Measurements from ENCODE around the gene RASGEF1C. TPM values are rescaled to one million over a fixed set of nuclear protein-coding genes. Genes with fewer than 3 reads are reported as not detected.

RASGEF1C gene
- total RNA-seq, 2 experiments from 2014 or later = not detected

GRCh38 chr5:180105827-180106312 lies 103.1 kb downstream of the RASGEF1C start:
- ChIA-PET CTCF (no interaction called here), POLR2A (no interaction called here)
- Mint-ChIP-seq H3K27ac (no peak overlapping the region), H3K4me1 (no peaks in the 10 kb centered on the region), H3K27me3 (peaks cover 7% of the 10 kb centered on the region), H3K4me3 (no peak overlapping the region), H3K9me3 (peaks cover 14% of the 10 kb centered on the region), H3K36me3 (ENCODE audit: low read depth) (peaks cover 3% of the 10 kb centered on the region)
- no peak for DNase-seq

DNA sequence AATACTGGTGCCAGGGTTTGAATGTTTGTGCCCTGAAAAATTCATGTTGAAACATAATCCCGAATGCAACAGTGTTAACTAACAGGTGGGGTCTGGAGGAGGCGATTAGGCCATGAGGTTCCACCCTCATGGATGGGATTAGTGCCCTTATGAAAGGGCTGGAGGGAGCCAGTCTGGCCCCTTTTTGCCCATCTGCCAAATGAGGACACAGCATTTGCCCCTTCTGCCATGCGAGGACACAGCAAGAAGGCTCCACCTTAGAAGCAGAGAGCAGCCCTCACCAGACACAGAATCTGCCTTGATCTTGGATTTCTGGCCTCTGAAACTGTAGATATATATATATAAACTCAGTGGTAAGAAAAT lies 104.9 kb downstream of the RASGEF1C start:
- no peak for DNase-seq
- peaks cover 7% of the 10 kb centered on the region for H3K27me3 Mint-ChIP-seq
- H3K4me1 Mint-ChIP-seq = no peaks in the 10 kb centered on the region
- H3K4me3 Mint-ChIP-seq = no peak overlapping the region
- H3K27ac Mint-ChIP-seq = no peak overlapping the region
- H3K36me3 Mint-ChIP-seq (ENCODE audit: low read depth) = peaks cover 3% of the 10 kb centered on the region
- peaks cover 14% of the 10 kb centered on the region for H3K9me3 Mint-ChIP-seq
- ChIA-PET POLR2A (no interaction called here), CTCF (no interaction called here)

GRCh38 chr5:180103487-180104167 lies 105.4 kb downstream of the RASGEF1C start:
- Mint-ChIP-seq H3K27me3 (peaks cover 7% of the 10 kb centered on the region), H3K4me3 (no peak overlapping the region), H3K9me3 (peaks cover 14% of the 10 kb centered on the region), H3K36me3 (ENCODE audit: low read depth) (peaks cover 3% of the 10 kb centered on the region), H3K27ac (no peak overlapping the region), H3K4me1 (no peaks in the 10 kb centered on the region)
- no peak for DNase-seq
- ChIA-PET CTCF (no interaction called here), POLR2A (no interaction called here)

DNA sequence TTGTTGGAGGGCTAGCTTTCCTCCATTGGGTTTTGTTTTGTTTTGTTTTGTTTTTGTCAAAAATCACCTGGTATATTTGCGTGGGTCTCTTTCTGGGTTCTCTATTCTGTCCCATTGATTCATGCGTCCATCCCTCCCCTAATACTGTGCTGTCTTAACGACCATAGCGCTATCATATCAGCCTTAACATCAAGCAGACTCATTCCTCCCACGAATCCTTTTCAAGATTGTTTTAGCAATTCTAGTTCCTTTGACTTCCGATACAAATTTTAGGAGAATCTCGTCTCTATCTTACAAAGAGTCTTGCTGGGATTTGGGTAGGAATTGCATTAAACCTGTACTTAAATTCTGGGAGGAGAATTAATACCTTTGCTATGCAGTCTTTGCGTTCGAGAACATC lies 106.4 kb downstream of the RASGEF1C start:
- Mint-ChIP-seq H3K9me3 (peaks cover 11% of the 10 kb centered on the region), H3K27me3 (peaks cover 7% of the 10 kb centered on the region), H3K36me3 (ENCODE audit: low read depth) (peaks cover 3% of the 10 kb centered on the region), H3K4me1 (no peaks in the 10 kb centered on the region), H3K4me3 (no peak overlapping the region), H3K27ac (no peak overlapping the region)
- ChIA-PET CTCF (interaction anchor here (1.5 kb wide), 1 partner anchor 11 kb away, joined by 3 read pairs; no protein-coding TSS in a partner anchor), POLR2A (no interaction called here)
- no peak for DNase-seq

- Mint-ChIP-seq H3K36me3 (ENCODE audit: low read depth) (peaks cover 2% of the 10 kb centered on the region), H3K4me1 (no peaks in the 10 kb centered on the region), H3K4me3 (no peak overlapping the region), H3K27ac (no peak overlapping the region), H3K9me3 (peaks cover 5% of the 10 kb centered on the region), H3K27me3 (peaks cover 5% of the 10 kb centered on the region)
- ChIA-PET CTCF (interaction anchor here (1.5 kb wide), 1 partner anchor 10 kb away, joined by 3 read pairs; no protein-coding TSS in a partner anchor), POLR2A (no interaction called here)
- DNase-seq = no peak
These were observed 107.4 kb downstream of the RASGEF1C start for GRCh38 chr5:180101451-180102105.

- ChIA-PET POLR2A (no interaction called here), CTCF (no interaction called here)
- Mint-ChIP-seq H3K27me3 (peaks cover 3% of the 10 kb centered on the region), H3K36me3 (ENCODE audit: low read depth) (no peaks in the 10 kb centered on the region), H3K4me1 (no peaks in the 10 kb centered on the region), H3K4me3 (no peak overlapping the region), H3K27ac (no peak overlapping the region), H3K9me3 (no peaks in the 10 kb centered on the region)
- no peak for DNase-seq
These were observed 108.2 kb downstream of the RASGEF1C start for GRCh38 chr5:180100621-180101450.

GRCh38 chr5:180099733-180100611 lies 109.0 kb downstream of the RASGEF1C start:
- Mint-ChIP-seq H3K27me3 (peaks cover 6% of the 10 kb centered on the region), H3K9me3 (no peaks in the 10 kb centered on the region), H3K4me1 (no peaks in the 10 kb centered on the region), H3K27ac (no peak overlapping the region), H3K4me3 (no peak overlapping the region), H3K36me3 (ENCODE audit: low read depth) (no peaks in the 10 kb centered on the region)
- no peak for DNase-seq
- ChIA-PET CTCF (interaction anchor here (0.8 kb wide), 1 partner anchor 171 kb away, joined by 4 read pairs; no protein-coding TSS in a partner anchor), POLR2A (no interaction called here)

- ChIA-PET CTCF (interaction anchor here (0.8 kb wide), 1 partner anchor 171 kb away, joined by 4 read pairs; no protein-coding TSS in a partner anchor), POLR2A (no interaction called here)
- Mint-ChIP-seq H3K9me3 (no peaks in the 10 kb centered on the region), H3K27me3 (peaks cover 6% of the 10 kb centered on the region), H3K36me3 (ENCODE audit: low read depth) (no peaks in the 10 kb centered on the region), H3K4me3 (no peak overlapping the region), H3K27ac (no peak overlapping the region), H3K4me1 (no peaks in the 10 kb centered on the region)
- no peak for DNase-seq
These were observed 109.8 kb downstream of the RASGEF1C start for GRCh38 chr5:180098991-180099732.

- CTCF ChIA-PET = interaction anchor here (0.6 kb wide), 1 partner anchor 285 kb away, joined by 3 read pairs; no protein-coding TSS in a partner anchor
- no peak for DNase-seq
- no peak overlapping the region for H3K4me3 Mint-ChIP-seq
- H3K27ac Mint-ChIP-seq = no peak overlapping the region
- no peaks in the 10 kb centered on the region for H3K36me3 Mint-ChIP-seq (ENCODE audit: low read depth)
- peaks cover 11% of the 10 kb centered on the region for H3K27me3 Mint-ChIP-seq
- POLR2A ChIA-PET = no interaction called here
- H3K4me1 Mint-ChIP-seq = no peaks in the 10 kb centered on the region
- H3K9me3 Mint-ChIP-seq = no peaks in the 10 kb centered on the region
These were observed 110.5 kb downstream of the RASGEF1C start for GRCh38 chr5:180098526-180098925.

GRCh38 chr5:180097926-180098325 lies 111.1 kb downstream of the RASGEF1C start:
- ChIA-PET POLR2A (no interaction called here), CTCF (interaction anchor here (0.6 kb wide), 1 partner anchor 285 kb away, joined by 3 read pairs; no protein-coding TSS in a partner anchor)
- DNase-seq = no peak
- H3K4me1 Mint-ChIP-seq = no peaks in the 10 kb centered on the region
- H3K27me3 Mint-ChIP-seq = peaks cover 9% of the 10 kb centered on the region
- H3K27ac Mint-ChIP-seq = no peak overlapping the region
- no peak overlapping the region for H3K4me3 Mint-ChIP-seq
- no peaks in the 10 kb centered on the region for H3K9me3 Mint-ChIP-seq
- H3K36me3 Mint-ChIP-seq (ENCODE audit: low read depth) = no peaks in the 10 kb centered on the region

GRCh38 chr5:180097163-180097894 lies 111.7 kb downstream of the RASGEF1C start:
- Mint-ChIP-seq H3K36me3 (ENCODE audit: low read depth) (no peaks in the 10 kb centered on the region), H3K4me1 (no peaks in the 10 kb centered on the region), H3K27ac (no peak overlapping the region), H3K9me3 (no peaks in the 10 kb centered on the region), H3K4me3 (no peak overlapping the region), H3K27me3 (peaks cover 9% of the 10 kb centered on the region)
- ChIA-PET CTCF (no interaction called here), POLR2A (no interaction called here)
- no peak for DNase-seq

All from activated CD4-positive, alpha-beta T cell treated with anti-CD3 and anti-CD28 coated beads, Interleukin-2, amount 10 ng/mL, durations not matched to agents 7 days and 5 days (primary cell).